Measurements from ENCODE around the gene TMUB2.

TMUB2 gene

DNA sequence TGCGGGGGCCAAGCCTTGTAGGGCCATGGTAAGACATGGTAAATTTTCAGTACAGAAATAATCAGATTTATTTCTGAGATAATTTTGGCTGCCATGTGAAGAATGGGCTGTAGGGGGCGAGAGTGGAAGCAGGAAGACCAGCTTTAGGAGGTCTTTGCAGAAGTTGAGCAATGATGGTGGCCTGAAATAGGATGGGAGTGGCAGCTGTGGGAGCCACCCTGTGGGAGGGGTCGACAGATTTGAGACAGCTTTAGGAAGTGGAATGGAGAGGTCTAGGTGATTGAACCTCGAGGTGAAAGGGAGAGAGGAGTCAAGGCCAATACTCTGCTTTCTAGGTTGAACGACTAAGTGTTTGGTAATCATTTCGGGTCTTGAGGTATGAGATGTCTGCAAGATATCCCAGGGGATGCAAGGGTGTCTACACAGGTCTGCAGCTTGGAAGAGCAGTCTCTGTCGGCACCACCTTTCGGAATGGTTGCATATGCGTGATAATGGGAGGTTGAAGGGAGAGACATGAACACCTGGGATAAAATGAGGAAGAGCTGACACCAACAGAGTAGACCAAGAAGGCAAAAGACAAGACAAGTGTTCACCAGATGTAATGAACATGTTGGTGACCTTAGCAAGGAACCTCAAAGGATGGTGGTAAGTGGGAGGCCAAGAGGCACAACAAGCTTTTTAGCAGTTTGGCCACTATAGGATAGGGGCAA is 17.1 kb downstream of the TMUB2 start:
- peak; percentile 53 to 54 for DNase-seq

GRCh38 chr17:44204441-44204882 is 17.7 kb downstream of the TMUB2 start:
- DNase-seq: no peak

DNA sequence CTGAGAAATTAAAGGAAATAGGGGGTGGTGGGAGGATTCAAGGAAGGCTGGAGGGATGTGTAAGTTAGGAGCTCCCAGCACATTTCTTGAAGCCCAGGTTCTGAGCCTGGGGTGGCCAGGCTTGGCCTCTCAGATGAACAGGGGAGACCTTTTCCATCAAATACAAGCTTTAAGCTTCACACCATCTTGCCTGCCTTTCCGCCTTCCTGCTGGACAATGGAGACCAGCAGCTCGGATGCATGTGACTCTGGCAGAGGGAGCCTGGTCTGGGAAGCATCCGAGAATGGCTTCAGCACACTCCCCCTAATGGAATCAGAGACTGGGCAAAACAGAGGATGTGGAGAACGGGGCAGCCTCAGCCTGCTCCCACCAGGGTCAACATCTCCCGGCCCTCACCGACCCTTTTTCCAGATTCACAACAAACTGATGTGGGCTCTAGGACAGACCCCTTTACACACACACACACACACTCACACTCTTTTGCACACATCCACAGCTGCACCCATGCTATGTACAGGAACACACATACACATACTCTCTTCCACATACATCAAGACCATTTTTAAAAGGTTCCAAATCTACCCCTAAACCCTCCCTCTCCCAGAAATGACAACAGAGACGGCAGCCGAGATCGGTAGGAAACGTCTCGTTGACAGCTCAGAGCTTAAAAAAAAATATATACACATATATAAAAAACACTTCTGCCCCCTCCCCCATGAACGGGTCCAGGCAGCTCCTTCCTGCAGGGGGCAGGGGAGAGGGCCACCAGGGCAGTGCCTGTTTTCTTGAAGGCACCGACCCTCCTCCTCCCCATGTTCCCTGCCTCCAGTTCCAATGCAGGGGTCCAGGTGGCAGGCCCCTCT is 19.4 kb downstream of the TMUB2 start:
- DNase-seq: no peak

DNA sequence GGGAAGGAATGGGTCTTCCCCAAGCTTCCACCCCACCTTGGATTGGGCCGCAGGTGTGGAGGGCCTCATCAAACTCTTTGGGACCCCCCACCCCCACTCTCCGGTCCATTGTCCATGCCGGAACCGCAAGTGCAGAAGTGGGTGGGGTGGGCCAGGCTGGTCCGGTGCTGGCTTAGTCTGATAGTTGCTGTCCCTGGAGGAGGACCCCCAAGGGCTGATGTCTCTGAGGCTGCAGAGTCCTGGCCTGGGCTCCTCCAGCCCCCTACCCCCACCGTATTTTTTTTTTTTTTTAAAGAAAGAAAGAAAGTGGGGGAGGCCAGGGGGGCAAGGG is 20.0 kb downstream of the TMUB2 start:
- DNase-seq: no peak

DNA sequence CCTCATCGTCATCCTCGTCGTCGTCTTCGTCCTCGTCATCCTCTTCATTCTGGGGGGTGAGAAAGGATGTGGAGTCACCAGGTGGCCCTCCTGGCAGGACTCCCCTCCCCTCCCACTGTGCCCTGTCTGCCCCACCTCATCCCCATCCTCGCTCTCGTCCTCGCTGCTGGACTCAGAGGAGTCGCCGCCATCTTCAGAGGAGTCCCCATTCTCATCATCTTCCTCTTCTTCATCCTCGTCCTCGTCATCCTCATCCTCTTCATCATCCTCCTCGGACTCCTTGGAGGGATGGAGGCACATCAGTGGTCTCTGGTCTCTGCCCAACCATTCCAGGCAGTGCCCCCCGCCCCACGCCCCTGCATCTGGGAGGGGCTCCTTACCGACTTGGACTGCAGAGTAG is 20.5 kb downstream of the TMUB2 start:
- DNase-seq: no peak

DNA sequence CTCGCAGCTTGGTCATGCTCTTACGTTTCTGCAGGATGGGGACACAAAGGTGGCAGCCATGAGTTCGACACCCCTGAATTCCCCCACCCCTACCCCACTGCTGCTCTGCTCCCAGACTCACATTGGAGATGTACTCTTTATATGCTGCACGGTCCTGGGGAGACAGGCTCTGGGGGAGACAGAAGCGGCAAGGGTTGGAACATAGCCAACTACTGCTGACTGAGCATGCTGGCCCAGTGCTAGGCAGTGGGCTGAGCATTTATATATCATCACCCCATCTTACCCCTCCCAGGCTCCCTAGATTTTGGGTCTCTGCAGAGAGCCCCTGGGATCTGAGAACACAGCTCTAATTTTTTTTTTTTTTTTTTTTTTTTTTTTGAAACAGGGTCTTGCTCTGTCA is 21.0 kb downstream of the TMUB2 start:
- DNase-seq: no peak

GRCh38 chr17:44209786-44210341 is 23.1 kb downstream of the TMUB2 start:
- DNase-seq: peak; percentile 36 to 49

DNA sequence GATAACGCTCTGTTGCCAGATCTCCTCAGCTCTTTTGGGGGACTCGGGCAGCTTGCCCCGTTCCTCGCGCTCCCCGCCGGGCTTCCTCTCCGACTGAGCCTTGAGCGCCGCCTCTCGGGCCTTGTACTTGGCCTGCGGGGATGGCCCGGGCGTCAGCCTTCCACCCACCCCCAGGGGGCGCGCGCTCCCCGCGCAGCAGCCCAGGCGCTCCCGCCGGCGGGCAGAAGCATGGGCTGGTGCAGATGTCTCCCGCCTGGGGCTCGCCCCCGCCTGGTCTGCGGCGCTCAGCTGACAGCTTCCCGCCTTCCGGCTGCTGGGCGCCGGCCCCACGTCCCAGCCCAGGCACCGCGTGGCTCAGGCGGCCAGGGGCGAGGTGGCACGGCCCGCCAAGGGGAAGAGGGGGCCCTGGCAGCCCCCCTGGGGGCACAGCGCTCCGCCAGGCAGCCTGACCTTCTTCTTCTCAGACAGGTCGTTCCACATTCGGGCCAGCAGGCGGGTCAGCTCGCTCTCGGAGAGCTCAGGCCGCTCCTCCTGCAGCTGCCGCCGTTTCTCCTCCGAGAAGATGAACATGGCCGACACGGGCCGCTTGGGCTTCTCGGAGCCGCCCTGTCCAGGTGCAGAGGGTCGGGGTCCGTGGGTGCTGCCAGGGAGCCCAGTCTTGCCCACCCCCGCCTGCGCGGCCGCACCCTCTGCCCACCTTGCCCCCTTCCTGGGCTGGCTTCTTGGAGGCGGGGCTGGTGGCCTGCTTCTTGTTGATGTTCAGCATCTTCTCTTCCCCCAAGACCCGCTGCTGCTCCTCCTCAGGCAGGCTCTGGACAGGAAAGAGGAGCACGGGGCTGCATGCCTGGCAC is 23.8 kb downstream of the TMUB2 start:
- peak; percentile 91 to 94 for DNase-seq

GRCh38 chr17:44211281-44212265 is 24.8 kb downstream of the TMUB2 start:
- no peak for DNase-seq

- DNase-seq: no peak
Measured at GRCh38 chr17:44212507-44213402, 26.0 kb downstream of the TMUB2 start.

- DNase-seq: no peak
Measured at GRCh38 chr17:44213403-44214229, 26.8 kb downstream of the TMUB2 start.

- DNase-seq: no peak
Measured at GRCh38 chr17:44214230-44214494, 27.4 kb downstream of the TMUB2 start.

DNA sequence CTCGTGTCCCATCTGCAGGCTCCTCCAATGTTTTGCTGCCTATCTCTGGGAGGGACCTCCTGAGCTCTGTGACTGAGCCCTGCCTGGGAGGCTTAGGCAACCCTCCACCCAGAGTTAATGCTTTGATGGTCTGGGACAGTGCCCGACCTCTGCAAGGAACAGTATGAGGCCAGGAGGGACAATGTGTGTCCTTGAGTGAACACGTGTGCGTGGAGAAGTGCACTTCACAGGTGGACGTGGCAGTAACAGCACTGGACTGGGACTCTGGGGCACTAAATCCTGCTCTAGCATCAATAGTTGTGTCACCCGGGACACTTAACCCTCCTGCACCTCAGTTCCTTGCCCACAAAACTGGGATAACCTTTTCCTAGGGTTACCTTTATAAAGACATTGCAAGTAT is 28.1 kb downstream of the TMUB2 start:
- DNase-seq: no peak

DNA sequence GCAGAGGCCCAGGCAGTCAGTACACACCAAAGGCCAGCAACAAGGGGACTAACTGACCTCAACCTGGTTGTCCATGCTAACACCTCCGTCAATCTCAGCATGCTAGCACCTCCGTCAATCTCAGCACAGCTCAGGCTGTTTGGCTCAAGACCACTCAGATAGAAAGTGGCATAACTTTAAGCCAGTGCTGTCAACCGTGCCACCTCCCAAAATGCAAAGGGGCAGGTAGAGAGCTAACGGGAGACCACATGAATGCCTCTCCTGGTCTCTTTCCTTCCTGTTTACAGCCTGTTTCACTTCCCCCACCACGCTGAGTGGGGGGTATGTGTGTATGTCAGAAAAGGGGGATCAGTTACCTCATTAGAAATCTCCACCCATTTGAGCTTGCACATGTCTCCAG is 29.4 kb downstream of the TMUB2 start:
- DNase-seq: no peak

DNA sequence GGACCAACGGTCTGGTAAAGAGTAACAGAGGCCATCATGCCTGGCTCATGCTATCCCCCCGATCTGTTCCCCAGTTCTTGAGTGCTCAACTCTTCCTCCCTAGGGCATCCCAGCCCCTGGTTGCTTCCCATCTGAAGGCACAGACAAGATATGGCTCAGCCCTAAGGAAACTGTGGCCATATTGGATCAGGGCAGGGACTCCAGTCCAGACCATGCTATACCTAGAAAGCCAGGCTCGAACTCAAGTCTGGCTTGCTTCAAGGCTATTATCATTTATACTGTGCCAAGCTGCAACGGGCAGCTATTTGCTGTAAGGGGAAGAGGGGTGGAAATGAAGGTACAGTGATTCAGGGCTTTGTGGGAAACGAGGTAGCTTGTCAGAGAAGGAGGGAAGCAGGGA is 29.9 kb downstream of the TMUB2 start:
- DNase-seq: no peak

- DNase-seq: no peak
Measured at GRCh38 chr17:44217738-44218343, 31.1 kb downstream of the TMUB2 start.

GRCh38 chr17:44218344-44219107 is 31.8 kb downstream of the TMUB2 start:
- DNase-seq: peak; percentile 80 to 81

DNA sequence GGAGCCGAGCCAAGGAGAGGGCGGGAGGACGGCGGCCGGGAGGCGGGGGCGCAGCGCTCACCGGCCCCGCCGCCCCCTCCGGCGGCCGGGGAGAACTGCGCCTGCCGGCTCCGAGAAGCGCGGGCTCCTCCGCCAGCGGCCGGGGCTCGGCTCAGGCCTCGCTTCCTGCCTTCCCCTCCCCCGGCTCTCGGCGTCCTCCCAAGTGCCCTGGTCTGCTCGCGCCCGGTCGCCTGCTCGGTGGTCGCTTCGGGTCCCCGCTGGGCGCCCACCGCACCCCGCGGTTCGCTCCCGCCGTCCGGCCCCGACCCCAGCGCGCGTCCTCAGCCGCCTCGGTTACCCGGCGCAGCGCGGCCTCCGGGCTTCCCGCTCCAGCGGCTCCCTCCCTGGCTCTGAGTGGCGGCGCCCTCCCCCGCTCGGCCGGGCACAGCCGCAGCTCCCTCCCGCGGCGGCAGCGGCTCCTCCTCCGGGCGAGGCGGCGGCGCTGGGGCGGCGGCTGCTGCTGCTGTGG is 32.4 kb downstream of the TMUB2 start:
- peak; percentile 51 to 73 for DNase-seq

Data from stimulated activated CD4-positive, alpha-beta T cell treated with anti-CD3 and anti-CD28 coated beads, Interleukin-2, amount 100 ng/mL, for 48 hours (primary cell).